Adrenal gland (tissue), 12 donors: ENCODE measurements around the gene REM2. TPM values are rescaled to one million over a fixed set of nuclear protein-coding genes. Genes with fewer than 3 reads are reported as not detected.
A peak's percentile ranks its signal among the peaks of the same experiment; 100 is the strongest.
"Not testable (repeated sequence)": the region's sequence is repeated elsewhere in the genome, so short reads cannot be mapped to it uniquely, and the experiment has no call there.

Experiments
- DNase-seq, 7 donors: peaks; one replicate each; pipeline ENCODE4 v3.0.0-alpha.2; 2019 to 2020
- H3K27ac ChIP-seq, 5 donors: fragments of 200-600 bp; sonication (generic) in 4 of 5; 1 replicate in 3 of 5; 2 replicates in 2 of 5; pipeline versions ENCODE4 v1.5.1 to v1.8.0; 2016 to 2020; ENCODE audit warnings: mild to moderate bottlenecking in 1 of 5
- H3K27me3 ChIP-seq: fragments of 200-600 bp; 2 replicates; pipeline ENCODE4 v1.8.0; 2021
- H3K36me3 ChIP-seq, 2 donors: fragments of 200-600 bp; replicated peaks in 1 of 2; 1 replicate in 1 of 2; 2 replicates in 1 of 2; pipeline versions ENCODE4 v1.5.1 to v1.8.0; 2018 to 2022
- H3K4me1 ChIP-seq, 2 donors: fragments of 200-600 bp; replicated peaks in 1 of 2; 1 replicate in 1 of 2; 2 replicates in 1 of 2; pipeline versions ENCODE4 v1.5.1 to v1.8.0; 2018 to 2021
- H3K4me3 ChIP-seq, 4 donors: fragments of 200-600 bp; sonication (generic) in 3 of 4; one replicate each; pipeline ENCODE4 v1.5.1; 2016 to 2018
- H3K9me3 ChIP-seq, 3 donors: fragments of 200-600 bp; sonication (generic) in 1 of 3; replicated peaks in 1 of 3; 1 replicate in 2 of 3; 2 replicates in 1 of 3; pipeline versions ENCODE4 v1.5.1 to v1.8.0; 2016 to 2021
- CTCF ChIP-seq, 6 experiments: fragments of 450-650 bp in 4 of 6; fragments of 200-600 bp in 2 of 6; sonication (generic) in 1 of 6; IDR thresholded peaks; 1 replicate in 5 of 6; 2 replicates in 1 of 6; pipeline versions ENCODE4 v1.5.1 to v1.8.0; 2016 to 2021; ENCODE audit warnings: antibody characterized with exemption in 6 of 6, mild to moderate bottlenecking in 2 of 6, moderate library complexity in 1 of 6
- POLR2A ChIP-seq, 2 donors: fragments of 450-650 bp; IDR thresholded peaks; one replicate each; pipeline ENCODE4 v1.6.1; 2017; ENCODE audit warnings: antibody characterized with exemption in 2 of 2, mild to moderate bottlenecking in 2 of 2, moderate library complexity in 1 of 2
- WGBS, 4 donors: extraction: QIAGEN DNeasy Blood & Tissue Kit in 2 of 4; methylation state at CpG; one replicate each; pipeline versions ENCODE4 v1.1.5 to v1.1.7; 2013 to 2017; 5-methylcytosine and 5-hydroxymethylcytosine counted together
- intact Hi-C, 2 donors: fragments of 100-400 bp; cut with DNase I; formaldehyde crosslinking; loops; one replicate each; pipeline versions ENCODE4 v1.14.1 to v1.15.0; 2022 to 2023
- polyA plus RNA-seq, 3 donors: library from polyadenylated mRNA; stranded (reverse); fragments of 200-250 nt in 2 of 3; fragments of 350-450 nt in 1 of 3; fragmentation: Illumina TruSeq in 1 of 3; extraction: RNeasy Lipid Tissue Mini Kit (QIAGEN cat#74804) in 1 of 3; gene quantifications; one replicate each; pipeline ENCODE4 v1.2.3, GENCODE V29; 2013 to 2014
- total RNA-seq, 9 donors: library from RNA; depleted of rRNA in 4 of 9; stranded (reverse); fragments of >200 nt in 4 of 9; fragments of 120-200 nt in 1 of 9; fragmentation: NEBNext Ultra II Directional in 1 of 9; extraction: Animal tissue kit (Norgen Biotek cat#: 25700) in 1 of 9; gene quantifications; one replicate each; pipeline versions ENCODE4 v1.1.0 to v1.2.4, GENCODE V29; 2013 to 2023
- donor health status: healthy with polysubstance abuse.
- donor health status: Bipolar disorder and iron deficiency.
- donor health status: DM: yes; HTN: yes; CAD: no.
- donor health status: DM: no; HTN: no; CAD: no.
- donor health status: DM: no; HTN: no; CAD: no.
- donor health status: DM: yes; HTN: yes; CAD: no.

Gene REM2
- total and polyA plus RNA-seq, 12 donors = 0.09 to 1.2 (median 0.26) TPM; not detected in 4

- peak; percentile 82 to 95 (median 93) for DNase-seq
- Histone ChIP-seq H3K36me3 (peaks cover 0 to 7% of the 10 kb centered on the region in 2 donors), H3K4me1 (peaks cover 5 to 54% of the 10 kb centered on the region in 2 donors), H3K9me3 (no peaks in the 10 kb centered on the region), H3K27me3 (no peaks in the 10 kb centered on the region), H3K27ac (peak overlapping the region; percentile 31 to 84 (median 33)), H3K4me3 (no peak overlapping the region)
- intact Hi-C loops = loop anchor here in 1 of 2 donors (5.0 to 10.0 kb wide), 2 partner anchors 76 to 299 kb away; no protein-coding TSS in a partner anchor
- TF ChIP-seq CTCF (IDR thresholded peaks at IDR 0.05) = no peak
- TF ChIP-seq POLR2A (IDR thresholded peaks at IDR 0.05) = no peak
- WGBS, 4 donors = 48 to 71% (median 61%) methylated on average over 5 to 9 of the region's 9 CpGs
Observed at GRCh38 chr14:22850944-22851764, 31.9 kb upstream of the REM2 start.

- not testable (repeated sequence) for DNase-seq, H3K27me3 ChIP-seq, H3K9me3 ChIP-seq, H3K36me3 ChIP-seq, H3K4me3 ChIP-seq
- peaks cover 5 to 45% of the 10 kb centered on the region in 2 donors for H3K4me1 ChIP-seq
- intact Hi-C loops = loop anchor here (2.0 to 10.0 kb wide), 3 partner anchors 25 to 300 kb away; no protein-coding TSS in a partner anchor
- H3K27ac ChIP-seq = peak overlapping the region in 1 of 5 donors; percentile 76
- 79 to 82% (median 81%) methylated on average over 8 to 12 of the region's 12 CpGs for WGBS, 4 donors
Observed at GRCh38 chr14:22852178-22852577, 30.8 kb upstream of the REM2 start.

GRCh38 chr14:22852599-22852939, 30.5 kb upstream of the REM2 start:
- Histone ChIP-seq H3K4me3 (no peak overlapping the region), H3K27ac (no peak overlapping the region)
- DNase-seq = no peak

GRCh38 chr14:22852940-22853767, 29.9 kb upstream of the REM2 start:
- H3K4me3 ChIP-seq = peak overlapping the region in 2 of 4 donors; percentile 35 to 47

More at GRCh38 chr14:22852599-22852939, 30.5 kb upstream of the REM2 start:
- H3K9me3 ChIP-seq = no peaks in the 10 kb centered on the region
- no peaks in the 10 kb centered on the region for H3K27me3 ChIP-seq
- no peaks in the 10 kb centered on the region for H3K36me3 ChIP-seq
- TF ChIP-seq POLR2A (IDR thresholded peaks at IDR 0.05) (no peak), CTCF (IDR thresholded peaks at IDR 0.05) (no peak)
- H3K4me1 ChIP-seq = peaks cover 5 to 44% of the 10 kb centered on the region in 2 donors
- intact Hi-C loops = loop anchor here (2.0 to 10.0 kb wide), 3 partner anchors 26 to 300 kb away; no protein-coding TSS in a partner anchor
- WGBS, 4 donors = 63 to 74% (median 67%) methylated on average over 2 of the region's 2 CpGs

GRCh38 chr14:22854296-22854695, 28.7 kb upstream of the REM2 start:
- H3K4me1 ChIP-seq = peaks cover 5 to 33% of the 10 kb centered on the region in 2 donors
- H3K9me3 ChIP-seq, H3K27me3 ChIP-seq, H3K4me3 ChIP-seq, H3K36me3 ChIP-seq, DNase-seq, H3K27ac ChIP-seq: not testable (repeated sequence)
- WGBS, 4 donors = 92 to 98% (median 93%) methylated on average over 6 to 11 of the region's 11 CpGs
- intact Hi-C loops = loop anchor here in 1 of 2 donors (5.0 to 10.0 kb wide), 2 partner anchors 79 to 302 kb away; no protein-coding TSS in a partner anchor

More at GRCh38 chr14:22852940-22853767, 29.9 kb upstream of the REM2 start:
- Histone ChIP-seq H3K9me3 (no peaks in the 10 kb centered on the region), H3K27me3 (no peaks in the 10 kb centered on the region), H3K4me1 (peaks cover 5 to 38% of the 10 kb centered on the region in 2 donors), H3K27ac (peak overlapping the region in 1 of 5 donors; percentile 10), H3K36me3 (no peaks in the 10 kb centered on the region)
- TF ChIP-seq POLR2A (IDR thresholded peaks at IDR 0.05) (no peak), CTCF (IDR thresholded peaks at IDR 0.05) (peak; percentile 89 to 99 (median 94))
- peak; percentile 81 to 95 (median 89) for DNase-seq
- intact Hi-C loops = loop anchor here (2.0 to 10.0 kb wide), 3 partner anchors 26 to 301 kb away; no protein-coding TSS in a partner anchor
- WGBS, 4 donors = 0 to 2% (median 1%) methylated on average over 11 to 20 of the region's 20 CpGs
